ENCODE measurements around the gene BIRC3. TPM values are rescaled to one million over a fixed set of nuclear protein-coding genes. Genes with fewer than 3 reads are reported as not detected.

The BIRC3 gene
- total RNA-seq, 1 experiment from 2014 or later = 4.8 TPM

- Histone ChIP-seq H3K9me3 (ENCODE audit: insufficient read depth, low read depth) (no peaks in the 10 kb centered on the region), H3K27me3 (ENCODE audit: insufficient read depth, low read depth) (no peaks in the 10 kb centered on the region), H3K27ac (no peak overlapping the region), H3F3A (ENCODE audit: insufficient read depth, low read depth) (0 out of 2 replicates have a peak, but pooled peaks cover under 1% of the 10 kb centered on the region), H3K9me2 (ENCODE audit: insufficient read depth) (no peaks in the 10 kb centered on the region), H3K4me3 (no peak overlapping the region), H3K79me2 (ENCODE audit: low read depth) (no peaks in the 10 kb centered on the region), H3K4me2 (no peak overlapping the region), H4K20me1 (ENCODE audit: insufficient read depth) (no peaks in the 10 kb centered on the region), H2AFZ (no peak overlapping the region), H3K4me1 (replicated peaks; ENCODE audit: insufficient read depth) (no peaks in the 10 kb centered on the region), H3K36me3 (ENCODE audit: low read depth) (0 out of 2 replicates have a peak, but pooled peaks cover 10% of the 10 kb centered on the region)
- DNase-seq = no peak
- ChIA-PET CTCF (no interaction called here), POLR2A (ENCODE audit: unreplicated experiment) (no interaction called here)
- intact Hi-C loops (cut with micrococcal nuclease; ENCODE audit: unreplicated experiment) = no loop called here
- no TSS peak for BruUV-seq (replicated peaks)
- TF ChIP-seq CTCF (conservative IDR thresholded peaks at IDR 0.05) = no peak
- no peak for TF ChIP-seq EZH2 (IDR thresholded peaks at IDR 0.05; ENCODE audit: low read depth)
Measured at GRCh38 chr11:102382384-102382783, 65.1 kb downstream of the BIRC3 start.

- intact Hi-C loops (cut with micrococcal nuclease; ENCODE audit: unreplicated experiment) = no loop called here
- no peak overlapping the region for H3K4me3 ChIP-seq
- H2AFZ ChIP-seq = no peak overlapping the region
- H3K27me3 ChIP-seq (ENCODE audit: insufficient read depth, low read depth) = no peaks in the 10 kb centered on the region
- H3K79me2 ChIP-seq (ENCODE audit: low read depth) = no peaks in the 10 kb centered on the region
- no peaks in the 10 kb centered on the region for H3K9me2 ChIP-seq (ENCODE audit: insufficient read depth)
- no peaks in the 10 kb centered on the region for H3K9me3 ChIP-seq (ENCODE audit: insufficient read depth, low read depth)
- BruUV-seq (replicated peaks) = no TSS peak
- CTCF ChIA-PET = no interaction called here
- H3K27ac ChIP-seq = no peak overlapping the region
- no peak for DNase-seq
- no peaks in the 10 kb centered on the region for H3F3A ChIP-seq (ENCODE audit: insufficient read depth, low read depth)
- H4K20me1 ChIP-seq (ENCODE audit: insufficient read depth) = no peaks in the 10 kb centered on the region
- H3K4me2 ChIP-seq = no peak overlapping the region
- TF ChIP-seq CTCF (conservative IDR thresholded peaks at IDR 0.05) (no peak), EZH2 (IDR thresholded peaks at IDR 0.05; ENCODE audit: low read depth) (no peak)
- H3K36me3 ChIP-seq (ENCODE audit: low read depth) = 0 out of 2 replicates have a peak, but pooled peaks cover 9% of the 10 kb centered on the region
- POLR2A ChIA-PET (ENCODE audit: unreplicated experiment) = no interaction called here
- H3K4me1 ChIP-seq (replicated peaks; ENCODE audit: insufficient read depth) = no peaks in the 10 kb centered on the region
Measured at GRCh38 chr11:102383839-102384238, 66.6 kb downstream of the BIRC3 start.

- Histone ChIP-seq H3K36me3 (ENCODE audit: low read depth) (0 out of 2 replicates have a peak, but pooled peaks cover 6% of the 10 kb centered on the region), H3K27ac (no peak overlapping the region), H3K79me2 (ENCODE audit: low read depth) (no peaks in the 10 kb centered on the region), H4K20me1 (ENCODE audit: insufficient read depth) (no peaks in the 10 kb centered on the region), H3K4me1 (replicated peaks; ENCODE audit: insufficient read depth) (no peaks in the 10 kb centered on the region), H3K4me2 (no peak overlapping the region), H3K9me3 (ENCODE audit: insufficient read depth, low read depth) (no peaks in the 10 kb centered on the region), H3F3A (ENCODE audit: insufficient read depth, low read depth) (no peaks in the 10 kb centered on the region), H2AFZ (no peak overlapping the region), H3K9me2 (ENCODE audit: insufficient read depth) (no peaks in the 10 kb centered on the region), H3K4me3 (no peak overlapping the region), H3K27me3 (ENCODE audit: insufficient read depth, low read depth) (no peaks in the 10 kb centered on the region)
- intact Hi-C loops (cut with micrococcal nuclease; ENCODE audit: unreplicated experiment) = no loop called here
- no peak for TF ChIP-seq CTCF (conservative IDR thresholded peaks at IDR 0.05)
- no peak for TF ChIP-seq EZH2 (IDR thresholded peaks at IDR 0.05; ENCODE audit: low read depth)
- no peak for DNase-seq
- ChIA-PET POLR2A (ENCODE audit: unreplicated experiment) (no interaction called here), CTCF (no interaction called here)
- no TSS peak for BruUV-seq (replicated peaks)
Measured at GRCh38 chr11:102384419-102385079, 67.3 kb downstream of the BIRC3 start.
